ENCODE results near the gene FCHSD2.
"Not testable (repeated sequence)": the region's sequence is repeated elsewhere in the genome, so short reads cannot be mapped to it uniquely, and the experiment has no call there.

The FCHSD2 gene

GRCh38 chr11:72808331-72808798, 333.8 kb downstream of the FCHSD2 start:
- TF ChIP-seq CTCF (IDR thresholded peaks at IDR 0.05; ENCODE audit: extremely low read depth, missing control alignments): no peak
- DNase-seq (ENCODE audit: low spot score): no peak

GRCh38 chr11:72807792-72808191, 334.3 kb downstream of the FCHSD2 start:
- no peak for DNase-seq (ENCODE audit: low spot score)

GRCh38 chr11:72807021-72807693, 335.0 kb downstream of the FCHSD2 start:
- TF ChIP-seq CTCF (IDR thresholded peaks at IDR 0.05; ENCODE audit: extremely low read depth, missing control alignments): no peak
- no peak for DNase-seq (ENCODE audit: low spot score)

More at GRCh38 chr11:72807792-72808191, 334.3 kb downstream of the FCHSD2 start:
- no peak for TF ChIP-seq CTCF (IDR thresholded peaks at IDR 0.05; ENCODE audit: extremely low read depth, missing control alignments)

GRCh38 chr11:72806378-72806777, 335.7 kb downstream of the FCHSD2 start:
- not testable (repeated sequence) for DNase-seq (ENCODE audit: low spot score)

GRCh38 chr11:72805216-72805615, 336.9 kb downstream of the FCHSD2 start:
- TF ChIP-seq CTCF (IDR thresholded peaks at IDR 0.05; ENCODE audit: extremely low read depth, missing control alignments): no peak
- DNase-seq (ENCODE audit: low spot score): no peak

GRCh38 chr11:72802822-72803221, 339.3 kb downstream of the FCHSD2 start:
- no peak for DNase-seq (ENCODE audit: low spot score)
- TF ChIP-seq CTCF (IDR thresholded peaks at IDR 0.05; ENCODE audit: extremely low read depth, missing control alignments): no peak

GRCh38 chr11:72799441-72799840, 342.7 kb downstream of the FCHSD2 start:
- DNase-seq (ENCODE audit: low spot score): no peak
- TF ChIP-seq CTCF (IDR thresholded peaks at IDR 0.05; ENCODE audit: extremely low read depth, missing control alignments): no peak

GRCh38 chr11:72798361-72798760, 343.8 kb downstream of the FCHSD2 start:
- no peak for DNase-seq (ENCODE audit: low spot score)
- TF ChIP-seq CTCF (IDR thresholded peaks at IDR 0.05; ENCODE audit: extremely low read depth, missing control alignments): no peak

Data from GM20000 (cell line).